ENCODE measurements around the gene ALX1. TPM values are rescaled to one million over a fixed set of nuclear protein-coding genes. Genes with fewer than 3 reads are reported as not detected.

The ALX1 gene
- total RNA-seq, 1 donor from 2014 or later = 3.1 TPM

DNA sequence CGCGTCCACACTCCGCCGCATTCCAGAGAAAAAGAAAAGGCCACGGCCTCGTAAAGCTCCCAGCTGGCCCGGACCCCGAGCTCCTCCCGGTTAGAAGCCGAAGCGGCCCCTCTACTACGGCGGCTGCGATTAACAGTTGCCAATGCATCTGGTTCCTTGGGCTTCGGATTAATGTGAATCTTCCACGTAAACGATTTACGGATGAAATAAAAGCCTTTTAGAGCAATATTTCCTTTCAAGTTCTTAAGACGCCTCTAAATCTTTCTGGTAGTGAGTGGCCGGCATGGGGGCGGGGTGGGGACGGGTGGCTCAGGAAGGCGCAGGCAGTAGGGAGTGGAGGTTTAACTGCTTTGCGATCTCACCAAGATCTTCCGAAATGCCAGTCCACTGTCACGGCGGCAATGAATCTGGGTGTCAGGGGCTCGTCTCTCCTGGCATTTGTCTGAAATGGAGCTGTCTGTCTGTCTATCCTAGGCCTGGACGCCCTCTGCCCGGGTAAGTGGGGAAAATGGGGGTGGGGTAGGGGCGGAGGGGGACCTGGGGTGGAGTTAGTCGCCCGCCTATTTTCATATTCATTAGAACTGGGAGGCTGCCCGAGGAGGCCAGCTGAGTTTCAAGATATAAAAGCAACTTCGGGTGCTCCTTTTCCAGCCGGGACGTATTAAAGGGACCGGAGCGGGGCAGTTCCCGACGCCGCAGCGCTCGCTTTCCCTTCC lies 413 bp upstream of the ALX1 start:
- H3K27ac Mint-ChIP-seq (ENCODE audit: unreplicated experiment) = no peak overlapping the region

DNA sequence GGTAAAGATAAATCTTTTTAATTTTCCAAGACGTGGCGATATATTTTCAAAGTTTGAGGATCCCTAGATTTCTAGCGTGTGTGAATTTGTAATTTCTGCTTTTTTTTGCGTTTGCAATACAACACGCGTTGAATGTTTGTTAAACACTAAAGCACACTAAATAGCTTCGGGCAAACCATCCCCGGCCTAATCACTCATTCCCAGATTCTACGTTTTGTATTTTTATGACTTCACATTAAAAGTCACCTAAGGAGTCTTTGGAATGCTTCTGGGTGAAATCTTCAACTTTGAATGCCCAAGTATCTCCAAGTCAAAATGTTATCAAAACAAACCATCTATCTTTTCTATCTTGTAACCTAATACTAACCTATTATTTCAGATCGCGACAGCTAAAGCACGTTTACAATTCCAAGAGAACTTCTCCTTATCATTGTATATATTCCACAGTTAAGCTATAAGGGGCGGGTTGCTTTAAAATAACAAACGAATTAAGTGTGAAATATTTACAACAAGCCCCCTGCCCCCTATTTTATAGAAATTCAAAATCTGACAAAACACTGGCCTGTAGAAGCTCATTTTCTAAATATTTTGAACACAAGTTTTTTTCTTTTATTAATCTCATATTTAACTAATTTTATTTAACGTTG lies 1.1 kb downstream of the ALX1 start:
- DNase-seq (ENCODE audit: low spot score) = no peak
- H3K36me3 Mint-ChIP-seq (ENCODE audit: low read depth, unreplicated experiment) = no peaks in the 10 kb centered on the region
- peak overlapping the region; percentile 98 for H3K27ac Mint-ChIP-seq (ENCODE audit: unreplicated experiment)
- peaks cover 21% of the 10 kb centered on the region for H3K27me3 Mint-ChIP-seq (ENCODE audit: unreplicated experiment)
- TF ChIP-seq, protein P1, sequence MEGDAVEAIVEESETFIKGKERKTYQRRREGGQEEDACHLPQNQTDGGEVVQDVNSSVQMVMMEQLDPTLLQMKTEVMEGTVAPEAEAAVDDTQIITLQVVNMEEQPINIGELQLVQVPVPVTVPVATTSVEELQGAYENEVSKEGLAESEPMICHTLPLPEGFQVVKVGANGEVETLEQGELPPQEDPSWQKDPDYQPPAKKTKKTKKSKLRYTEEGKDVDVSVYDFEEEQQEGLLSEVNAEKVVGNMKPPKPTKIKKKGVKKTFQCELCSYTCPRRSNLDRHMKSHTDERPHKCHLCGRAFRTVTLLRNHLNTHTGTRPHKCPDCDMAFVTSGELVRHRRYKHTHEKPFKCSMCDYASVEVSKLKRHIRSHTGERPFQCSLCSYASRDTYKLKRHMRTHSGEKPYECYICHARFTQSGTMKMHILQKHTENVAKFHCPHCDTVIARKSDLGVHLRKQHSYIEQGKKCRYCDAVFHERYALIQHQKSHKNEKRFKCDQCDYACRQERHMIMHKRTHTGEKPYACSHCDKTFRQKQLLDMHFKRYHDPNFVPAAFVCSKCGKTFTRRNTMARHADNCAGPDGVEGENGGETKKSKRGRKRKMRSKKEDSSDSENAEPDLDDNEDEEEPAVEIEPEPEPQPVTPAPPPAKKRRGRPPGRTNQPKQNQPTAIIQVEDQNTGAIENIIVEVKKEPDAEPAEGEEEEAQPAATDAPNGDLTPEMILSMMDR (IDR thresholded peaks at IDR 0.05; ENCODE audit: unreplicated experiment) = no peak
- H3K4me3 Mint-ChIP-seq (ENCODE audit: unreplicated experiment) = peak overlapping the region; percentile 98
- H3K9me3 Mint-ChIP-seq (ENCODE audit: unreplicated experiment) = no peaks in the 10 kb centered on the region
- H3K4me1 Mint-ChIP-seq (ENCODE audit: unreplicated experiment) = peaks cover 19% of the 10 kb centered on the region

More for the DNA sequence above, 413 bp upstream of the ALX1 start:
- Mint-ChIP-seq H3K4me1 (ENCODE audit: unreplicated experiment) (peaks cover 19% of the 10 kb centered on the region), H3K9me3 (ENCODE audit: unreplicated experiment) (no peaks in the 10 kb centered on the region), H3K4me3 (ENCODE audit: unreplicated experiment) (peak overlapping the region; percentile 98), H3K27me3 (ENCODE audit: unreplicated experiment) (peaks cover 22% of the 10 kb centered on the region), H3K36me3 (ENCODE audit: low read depth, unreplicated experiment) (no peaks in the 10 kb centered on the region)
- TF ChIP-seq, protein P1 (IDR thresholded peaks at IDR 0.05; ENCODE audit: unreplicated experiment) = no peak
- DNase-seq (ENCODE audit: low spot score) = peak; percentile 45

DNA sequence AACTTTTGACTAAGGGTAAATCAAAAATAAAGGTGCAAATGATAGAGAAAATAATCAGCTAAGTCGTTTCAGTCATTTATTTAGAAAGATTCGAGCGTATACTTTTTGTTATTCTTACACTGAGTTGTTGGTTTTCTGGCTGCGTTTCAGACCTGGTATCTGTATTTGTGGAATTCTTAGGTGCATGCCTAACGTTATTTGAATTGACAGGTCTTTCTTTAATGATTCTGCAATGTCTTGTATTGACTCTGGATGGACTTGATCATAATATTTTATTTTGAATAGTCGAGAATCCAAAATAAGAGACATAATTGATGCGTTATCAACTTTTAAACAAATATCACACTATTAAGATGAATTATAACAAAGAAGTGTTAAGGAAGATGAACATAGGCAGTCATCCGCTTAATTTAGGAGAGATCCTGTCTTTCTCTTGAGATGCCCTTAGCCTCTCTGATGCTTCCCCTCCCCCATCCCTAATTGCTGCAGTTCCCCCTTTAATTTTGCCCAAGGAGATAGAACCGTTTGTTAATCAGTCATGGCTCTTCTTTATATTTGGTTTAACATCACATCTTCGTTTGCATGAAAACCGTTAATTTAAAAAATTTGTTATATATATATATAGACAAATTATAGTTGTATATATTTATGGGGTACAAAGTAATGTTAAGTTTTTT lies 1.8 kb downstream of the ALX1 start:
- H3K27ac Mint-ChIP-seq (ENCODE audit: unreplicated experiment) = peak overlapping the region; percentile 70
- H3K27me3 Mint-ChIP-seq (ENCODE audit: unreplicated experiment) = peaks cover 18% of the 10 kb centered on the region
- TF ChIP-seq, protein P1 (IDR thresholded peaks at IDR 0.05; ENCODE audit: unreplicated experiment) = no peak
- DNase-seq (ENCODE audit: low spot score) = no peak
- no peaks in the 10 kb centered on the region for H3K36me3 Mint-ChIP-seq (ENCODE audit: low read depth, unreplicated experiment)
- peaks cover 19% of the 10 kb centered on the region for H3K4me1 Mint-ChIP-seq (ENCODE audit: unreplicated experiment)
- H3K4me3 Mint-ChIP-seq (ENCODE audit: unreplicated experiment) = peak overlapping the region; percentile 98
- H3K9me3 Mint-ChIP-seq (ENCODE audit: unreplicated experiment) = no peaks in the 10 kb centered on the region

DNA sequence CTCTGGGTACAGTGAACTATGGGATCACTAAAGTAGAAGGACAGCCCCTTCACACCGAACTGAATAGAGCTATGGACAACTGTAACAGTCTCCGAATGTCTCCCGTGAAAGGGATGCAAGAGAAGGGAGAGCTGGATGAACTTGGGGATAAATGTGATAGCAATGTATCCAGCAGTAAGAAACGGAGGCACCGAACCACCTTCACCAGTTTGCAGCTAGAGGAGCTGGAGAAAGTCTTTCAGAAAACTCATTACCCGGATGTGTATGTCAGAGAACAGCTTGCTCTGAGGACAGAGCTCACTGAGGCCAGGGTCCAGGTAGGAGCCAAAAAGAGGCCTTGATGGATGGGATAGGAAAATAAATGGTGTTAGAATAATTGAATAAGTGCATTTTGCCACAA lies 3.5 kb downstream of the ALX1 start:
- Mint-ChIP-seq H3K36me3 (ENCODE audit: low read depth, unreplicated experiment) (no peaks in the 10 kb centered on the region), H3K27me3 (ENCODE audit: unreplicated experiment) (peaks cover 9% of the 10 kb centered on the region), H3K4me1 (ENCODE audit: unreplicated experiment) (peaks cover 12% of the 10 kb centered on the region), H3K27ac (ENCODE audit: unreplicated experiment) (no peak overlapping the region), H3K9me3 (ENCODE audit: unreplicated experiment) (no peaks in the 10 kb centered on the region), H3K4me3 (ENCODE audit: unreplicated experiment) (no peak overlapping the region)
- DNase-seq (ENCODE audit: low spot score) = no peak
- TF ChIP-seq, protein P1 (IDR thresholded peaks at IDR 0.05; ENCODE audit: unreplicated experiment) = no peak
